KOPT-K1 (cell line): ENCODE data around the gene PCBP3.

Experiments
- H3K27ac ChIP-seq: fragments of 200-600 bp; sonication (generic); 2 replicates; pipeline ENCODE4 v1.5.1; 2016; ENCODE audit warnings: antibody characterized with exemption, mild to moderate bottlenecking, low read depth, low read length; ENCODE audit not compliant: poor library complexity, severe bottlenecking
- H3K36me3 ChIP-seq: fragments of 200-600 bp; sonication (generic); 2 replicates; pipeline ENCODE4 v1.5.1; 2017; ENCODE audit warnings: antibody characterized with exemption, mild to moderate bottlenecking, low read length, moderate library complexity; ENCODE audit not compliant: insufficient read depth
- H3K9me3 ChIP-seq: fragments of 200-600 bp; sonication (generic); 2 replicates; pipeline ENCODE4 v1.5.1; 2017; ENCODE audit warnings: antibody characterized with exemption, low read length, mild to moderate bottlenecking; ENCODE audit not compliant: insufficient read depth, poor library complexity, severe bottlenecking

PCBP3 gene

GRCh38 chr21:45860493-45861155, 217.1 kb downstream of the PCBP3 start:
- Histone ChIP-seq H3K9me3 (no peaks in the 10 kb centered on the region), H3K36me3 (no peaks in the 10 kb centered on the region), H3K27ac (no peak overlapping the region)

DNA sequence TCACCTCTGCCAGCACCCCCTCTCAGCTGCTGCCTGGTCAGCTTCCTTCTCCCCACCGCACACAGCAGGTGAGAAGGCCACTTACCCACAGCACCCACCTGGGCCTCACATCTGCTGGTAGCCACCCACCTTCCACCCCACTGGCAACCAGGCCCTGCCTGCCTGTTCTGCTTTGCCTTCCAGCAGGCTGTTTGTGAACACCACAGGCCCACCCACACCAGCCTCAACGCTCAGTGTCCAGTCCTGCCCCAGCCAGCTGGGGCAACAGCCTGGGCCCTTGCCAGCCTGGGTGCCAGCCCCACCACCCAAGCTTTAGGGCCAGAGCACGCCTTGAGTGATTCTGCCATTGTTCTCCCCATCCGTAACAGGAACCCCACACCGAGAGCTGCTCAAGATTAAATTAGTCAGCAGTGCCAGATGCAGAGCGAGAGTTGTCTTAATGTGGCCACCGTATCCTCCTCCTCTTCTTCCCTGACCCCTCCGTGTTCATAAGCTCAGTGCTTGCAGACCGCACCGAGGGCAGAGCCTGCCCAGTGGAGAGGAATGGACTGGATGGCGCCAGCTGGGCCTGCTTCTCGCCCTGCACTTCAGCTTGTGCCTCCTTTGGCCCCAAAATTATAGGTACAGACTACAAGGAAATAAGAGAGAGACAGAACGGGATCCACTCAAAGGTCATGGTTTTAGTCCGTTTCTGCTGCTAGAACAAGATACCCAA, 217.8 kb downstream of the PCBP3 start:
- Histone ChIP-seq H3K9me3 (no peaks in the 10 kb centered on the region), H3K27ac (no peak overlapping the region), H3K36me3 (no peaks in the 10 kb centered on the region)

- Histone ChIP-seq H3K9me3 (no peaks in the 10 kb centered on the region), H3K36me3 (no peaks in the 10 kb centered on the region), H3K27ac (no peak overlapping the region)
Measured at GRCh38 chr21:45862543-45863207, 219.2 kb downstream of the PCBP3 start.

- no peaks in the 10 kb centered on the region for H3K36me3 ChIP-seq
- no peaks in the 10 kb centered on the region for H3K9me3 ChIP-seq
- no peak overlapping the region for H3K27ac ChIP-seq
Measured at GRCh38 chr21:45863267-45863666, 219.7 kb downstream of the PCBP3 start.

- H3K27ac ChIP-seq: no peak overlapping the region
- no peaks in the 10 kb centered on the region for H3K36me3 ChIP-seq
- H3K9me3 ChIP-seq: no peaks in the 10 kb centered on the region
Measured at GRCh38 chr21:45863751-45864150, 220.2 kb downstream of the PCBP3 start.

- H3K9me3 ChIP-seq: no peaks in the 10 kb centered on the region
Measured at GRCh38 chr21:45864436-45864835, 220.9 kb downstream of the PCBP3 start.

GRCh38 chr21:45865106-45865835, 221.7 kb downstream of the PCBP3 start:
- H3K27ac ChIP-seq: no peak overlapping the region
- no peaks in the 10 kb centered on the region for H3K36me3 ChIP-seq
- H3K9me3 ChIP-seq: no peaks in the 10 kb centered on the region

More at GRCh38 chr21:45864436-45864835, 220.9 kb downstream of the PCBP3 start:
- Histone ChIP-seq H3K27ac (no peak overlapping the region), H3K36me3 (no peaks in the 10 kb centered on the region)

DNA sequence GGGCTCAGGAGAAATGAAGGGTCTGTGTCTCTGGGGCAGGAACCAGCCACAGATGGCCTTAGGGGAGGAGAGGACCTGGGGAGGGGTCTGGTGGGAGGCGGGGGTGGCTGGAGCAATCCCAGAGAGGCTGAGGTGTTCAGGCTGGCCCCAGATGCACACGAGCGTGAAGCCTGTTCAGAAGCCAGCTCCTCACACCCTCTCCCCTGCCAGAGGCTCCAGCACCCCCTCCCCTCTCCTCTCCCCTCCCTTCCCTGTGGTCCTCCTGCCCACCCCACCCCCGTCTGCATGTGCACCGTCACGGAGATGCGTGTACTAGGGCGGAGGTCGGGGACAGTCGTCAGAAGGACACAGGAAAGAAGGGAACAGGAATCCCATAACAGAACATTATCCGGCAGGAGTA, 223.0 kb downstream of the PCBP3 start:
- Histone ChIP-seq H3K27ac (no peak overlapping the region), H3K9me3 (no peaks in the 10 kb centered on the region), H3K36me3 (no peaks in the 10 kb centered on the region)

GRCh38 chr21:45867041-45867666, 223.6 kb downstream of the PCBP3 start:
- Histone ChIP-seq H3K9me3 (no peaks in the 10 kb centered on the region), H3K36me3 (no peaks in the 10 kb centered on the region), H3K27ac (no peak overlapping the region)

DNA sequence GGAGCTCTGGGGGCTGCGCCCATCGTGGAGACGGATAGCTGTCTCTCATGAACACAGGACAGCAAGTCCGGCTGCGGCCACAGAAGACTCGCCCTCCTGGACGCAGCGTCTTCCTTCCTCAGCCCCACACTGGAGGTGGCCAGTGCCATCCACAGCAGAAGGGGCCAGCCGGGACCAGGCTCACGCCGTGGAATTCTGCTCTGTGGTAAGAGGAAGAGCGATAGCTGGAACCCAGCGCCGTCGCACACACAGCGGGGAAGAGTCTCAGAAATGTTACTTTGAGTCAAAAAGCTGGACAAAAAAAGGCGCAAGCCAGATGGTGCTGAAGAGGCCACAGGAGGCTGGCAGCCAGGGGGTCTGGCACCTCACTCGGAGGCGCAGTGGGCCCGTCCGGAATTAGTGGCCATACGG, 224.2 kb downstream of the PCBP3 start:
- Histone ChIP-seq H3K36me3 (no peaks in the 10 kb centered on the region), H3K27ac (no peak overlapping the region), H3K9me3 (no peaks in the 10 kb centered on the region)

- Histone ChIP-seq H3K27ac (no peak overlapping the region), H3K36me3 (no peaks in the 10 kb centered on the region), H3K9me3 (no peaks in the 10 kb centered on the region)
Measured at GRCh38 chr21:45868086-45868485, 224.6 kb downstream of the PCBP3 start.

DNA sequence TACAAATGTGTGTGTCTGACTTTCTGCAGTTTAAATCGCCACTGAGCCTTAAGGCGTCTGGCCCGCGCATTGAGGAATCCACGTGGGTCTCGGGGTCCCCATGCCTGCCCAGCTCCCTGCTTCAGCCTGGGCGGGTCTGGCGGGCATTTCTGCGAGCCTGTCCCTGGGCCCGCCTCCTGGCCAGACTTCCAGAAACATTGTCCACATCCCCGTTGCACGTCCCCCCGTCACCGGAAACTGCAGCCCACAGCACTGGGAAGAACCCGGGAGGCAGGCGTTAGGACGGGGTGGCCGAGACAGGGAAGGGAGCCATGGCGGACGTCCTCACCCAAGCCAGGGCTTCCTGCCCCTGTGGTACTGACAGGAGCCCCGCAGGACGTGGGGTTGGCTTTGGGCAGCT, 225.0 kb downstream of the PCBP3 start:
- Histone ChIP-seq H3K9me3 (no peaks in the 10 kb centered on the region), H3K27ac (no peak overlapping the region), H3K36me3 (no peaks in the 10 kb centered on the region)

- Histone ChIP-seq H3K9me3 (no peaks in the 10 kb centered on the region), H3K36me3 (no peaks in the 10 kb centered on the region), H3K27ac (no peak overlapping the region)
Measured at GRCh38 chr21:45869121-45870007, 225.8 kb downstream of the PCBP3 start.

- H3K9me3 ChIP-seq: no peaks in the 10 kb centered on the region
- H3K27ac ChIP-seq: no peak overlapping the region
- no peaks in the 10 kb centered on the region for H3K36me3 ChIP-seq
Measured at GRCh38 chr21:45870421-45870820, 226.9 kb downstream of the PCBP3 start.
